IMR-90 (cell line): Measurements from ENCODE around the gene MSI2. TPM values are rescaled to one million over a fixed set of nuclear protein-coding genes. Genes with fewer than 3 reads are reported as not detected.

Experiments
- ATAC-seq: fragments of 200-7000 bp; cut with Tn5 transposase; 2 replicates; pipeline ENCODE4 v1.9.1; 2020; ENCODE audit warnings: low read depth, mild to moderate bottlenecking, moderate library complexity
- BruUV-seq: library from RNA; stranded (reverse); fragments of 400-500 nt; replicated peaks from 2 replicates; lab custom pipeline; 2021; lab: Mats Ljungman, UMichigan
- CTCF ChIA-PET: fragments of 300-600 bp; formaldehyde crosslinking; extraction: SDS; loops from one replicate; lab custom pipeline; 2021; ENCODE audit warnings: antibody characterized with exemption; lab: Yijun Ruan, JAX
- POLR2A ChIA-PET: fragments of 300-600 bp; sonication (Branson Sonifier 250); formaldehyde crosslinking; loops from one replicate; lab custom pipeline; 2022; ENCODE audit warnings: antibody characterized with exemption; ENCODE audit not compliant: unreplicated experiment; lab: Charles Lee
- DNase-seq: peaks from one replicate; pipeline ENCODE4 v3.0.0; 2013
- H2AFZ ChIP-seq: replicated peaks from 2 replicates; pipeline ENCODE3; 2013; ENCODE audit warnings: low read length, mild to moderate bottlenecking; ENCODE audit not compliant: poor library complexity
- H2AK5ac ChIP-seq: 2 replicates; pipeline ENCODE4 v1.6.1; 2013; ENCODE audit warnings: low read depth, low read length, inconsistent platforms
- H2AK9ac ChIP-seq: replicated peaks from 2 replicates; pipeline ENCODE3; 2013; ENCODE audit warnings: mild to moderate bottlenecking, low read depth, low read length, moderate library complexity; ENCODE audit not compliant: poor library complexity
- H2BK120ac ChIP-seq: 2 replicates; pipeline ENCODE4 v1.6.1; 2013; ENCODE audit warnings: low read depth, low read length, inconsistent platforms
- H2BK15ac ChIP-seq: 3 replicates; pipeline ENCODE4 v1.6.1; 2013; ENCODE audit warnings: low read depth, low read length, inconsistent platforms
- H2BK20ac ChIP-seq: 2 replicates; pipeline ENCODE4 v1.6.1; 2013; ENCODE audit warnings: low read depth, mild to moderate bottlenecking, inconsistent platforms, low read length, moderate library complexity
- H2BK5ac ChIP-seq: 2 replicates; pipeline ENCODE4 v1.6.1; 2013; ENCODE audit warnings: mild to moderate bottlenecking, low read depth, low read length, inconsistent platforms; ENCODE audit not compliant: poor library complexity, severe bottlenecking
- H3K14ac ChIP-seq: replicated peaks from 2 replicates; pipeline ENCODE4 v1.6.1; 2013; ENCODE audit warnings: low read depth, low read length, inconsistent platforms
- H3K18ac ChIP-seq: 2 replicates; pipeline ENCODE4 v1.6.1; 2013; ENCODE audit warnings: low read depth, low read length, control low read depth
- H3K23ac ChIP-seq: 2 replicates; pipeline ENCODE4 v1.6.1; 2013; ENCODE audit warnings: low read depth, low read length, inconsistent platforms
- H3K27ac ChIP-seq: 2 replicates; pipeline ENCODE4 v1.5.1; 2013; ENCODE audit warnings: mild to moderate bottlenecking, control low read depth, low read length; ENCODE audit not compliant: insufficient read depth
- H3K27me3 ChIP-seq: 2 replicates; pipeline ENCODE4 v1.6.1; 2013; ENCODE audit warnings: low read length; ENCODE audit not compliant: control insufficient read depth, insufficient read depth
- H3K36me3 ChIP-seq: 2 replicates; pipeline ENCODE4 v1.6.1; 2013; ENCODE audit warnings: low read length, mixed read lengths; ENCODE audit not compliant: control insufficient read depth, insufficient read depth
- H3K4ac ChIP-seq: 2 replicates; pipeline ENCODE4 v1.6.1; 2013; ENCODE audit warnings: low read depth, low read length, inconsistent platforms
- H3K4me1 ChIP-seq: 2 replicates; pipeline ENCODE4 v1.6.1; 2013; ENCODE audit warnings: low read length, mixed read lengths; ENCODE audit not compliant: control insufficient read depth, insufficient read depth
- H3K4me2 ChIP-seq: 2 replicates; pipeline ENCODE4 v1.6.1; 2013; ENCODE audit warnings: low read depth, mild to moderate bottlenecking, control low read depth, low read length, moderate library complexity
- H3K4me3 ChIP-seq: 2 replicates; pipeline ENCODE4 v1.5.1; 2013; ENCODE audit warnings: low read depth, mild to moderate bottlenecking, control low read depth, low read length, moderate library complexity; ENCODE audit not compliant: insufficient read depth
- H3K56ac ChIP-seq: 2 replicates; pipeline ENCODE4 v1.6.1; 2013; ENCODE audit warnings: low read length, inconsistent platforms; ENCODE audit not compliant: insufficient read depth; ENCODE audit errors: extremely low read depth
- H3K79me1 ChIP-seq, 2 experiments: 2 replicates each; pipeline ENCODE4 v1.6.1; 2013; ENCODE audit warnings: low read length in 2 of 2, inconsistent platforms in 1 of 2, low read depth in 1 of 2
- H3K9ac ChIP-seq: 2 replicates; pipeline ENCODE4 v1.6.1; 2013; ENCODE audit warnings: low read depth, low read length, control low read depth
- H3K9me1 ChIP-seq: 2 replicates; pipeline ENCODE4 v1.6.1; 2013; ENCODE audit warnings: low read length, inconsistent platforms; ENCODE audit not compliant: insufficient read depth
- H3K9me3 ChIP-seq: 2 replicates; pipeline ENCODE4 v1.6.1; 2013; ENCODE audit warnings: low read length; ENCODE audit not compliant: control insufficient read depth, insufficient read depth
- H4K20me1 ChIP-seq: 2 replicates; pipeline ENCODE4 v1.6.1; 2013; ENCODE audit warnings: low read length, inconsistent platforms; ENCODE audit not compliant: insufficient read depth
- H4K5ac ChIP-seq: 2 replicates; pipeline ENCODE4 v1.6.1; 2013; ENCODE audit warnings: mild to moderate bottlenecking, low read depth, low read length, control low read depth
- H4K8ac ChIP-seq, 2 experiments: 2 replicates each; pipeline ENCODE4 v1.6.1; 2013; ENCODE audit warnings: low read depth in 2 of 2, low read length in 2 of 2, control low read depth in 1 of 2, inconsistent platforms in 1 of 2
- H4K91ac ChIP-seq: 2 replicates; pipeline ENCODE4 v1.6.1; 2013; ENCODE audit warnings: low read depth, low read length, inconsistent platforms; ENCODE audit not compliant: insufficient read depth
- CHD1 ChIP-seq: IDR thresholded peaks from 2 replicates; pipeline ENCODE4 v1.6.1; 2012; ENCODE audit warnings: low read depth, low read length, improper control_type of control experiment
- CTCF ChIP-seq: conservative IDR thresholded peaks from 2 replicates; pipeline ENCODE4 v1.5.1; 2012; ENCODE audit warnings: mild to moderate bottlenecking, low read depth, low read length, improper control_type of control experiment
- ELK1 ChIP-seq: fragments of 150-350 bp; IDR thresholded peaks from 2 replicates; pipeline ENCODE4 v1.6.1; 2016; ENCODE audit warnings: low read depth, mild to moderate bottlenecking, low read length, moderate library complexity, borderline replicate concordance
- MAFK ChIP-seq: IDR thresholded peaks from 2 replicates; pipeline ENCODE4 v1.6.1; 2012; ENCODE audit warnings: low read depth, low read length, improper control_type of control experiment
- MAZ ChIP-seq: IDR thresholded peaks from 2 replicates; pipeline ENCODE4 v1.6.1; 2012; ENCODE audit warnings: low read depth, mild to moderate bottlenecking, low read length, improper control_type of control experiment, moderate library complexity, borderline replicate concordance
- NFE2L2 ChIP-seq: fragments of 150-350 bp; IDR thresholded peaks from 2 replicates; pipeline ENCODE4 v1.6.1; 2016; ENCODE audit warnings: low read depth, mild to moderate bottlenecking, low read length
- POLR2A ChIP-seq: IDR thresholded peaks from 2 replicates; pipeline ENCODE4 v1.6.1; 2012; ENCODE audit warnings: mild to moderate bottlenecking, low read depth, low read length
- RAD21 ChIP-seq: IDR thresholded peaks from 2 replicates; pipeline ENCODE4 v1.6.1; 2012; ENCODE audit warnings: low read length, improper control_type of control experiment
- RFX5 ChIP-seq: IDR thresholded peaks from 2 replicates; pipeline ENCODE4 v1.8.0; 2012; ENCODE audit warnings: low read depth, mild to moderate bottlenecking, low read length, moderate library complexity
- USF2 ChIP-seq: fragments of 150-350 bp; IDR thresholded peaks from 2 replicates; pipeline ENCODE4 v1.6.1; 2017; ENCODE audit warnings: mild to moderate bottlenecking, antibody characterized with exemption, low read length, low read depth
- WGBS, 2 experiments: methylation state at CpG; one replicate each; pipeline versions ENCODE4 v1.1.5 to v1.1.7; 2013; ENCODE audit warnings: missing lambda C conversion rate in 2 of 2; ENCODE audit not compliant: insufficient read length in 1 of 2; ENCODE audit errors: extremely low coverage in 2 of 2; 5-methylcytosine and 5-hydroxymethylcytosine counted together
- dilution Hi-C: fragments of 300-500 bp; cut with HindIII; formaldehyde crosslinking; loops from one replicate; pipeline ENCODE4 v1.14.3; 2018; ENCODE audit warnings: low sequenced_read_pairs; ENCODE audit not compliant: unreplicated experiment
- in situ Hi-C: fragments of 300-500 bp; cut with MboI; formaldehyde crosslinking; loops from 3 replicates; pipeline ENCODE4 v1.14.3; 2019; ENCODE audit warnings: low sequenced_read_pairs, inconsistent platforms, mixed read lengths
- intact Hi-C: fragments of 100-400 bp; cut with micrococcal nuclease; formaldehyde crosslinking; loops from 2 replicates; pipeline ENCODE4 v1.10.0; 2022
- polyA plus RNA-seq, 3 experiments: library from polyadenylated mRNA; depleted of rRNA; stranded (reverse); fragments of >200 nt; gene quantifications; 2 replicates each; pipeline ENCODE4 v1.2.3, GENCODE V29; 2012; ENCODE audit warnings: low replicate concordance in 1 of 3
- total RNA-seq: library from RNA; depleted of rRNA; stranded (reverse); fragments of >200 nt; gene quantifications from 2 replicates; pipeline ENCODE4 v1.2.3, GENCODE V29; 2012

Gene MSI2
- total and polyA plus RNA-seq, 2 of the 4 experiments (the other 2 are of a cell fraction), result 13.0 to 16.0 TPM

GRCh38 chr17:57404795-57405490, 148.6 kb downstream of the MSI2 start:
- peaks cover 12% of the 10 kb centered on the region for H3K4me1 ChIP-seq
- peaks cover 8% of the 10 kb centered on the region; the same call in 1 of the 2 replicates for H3K36me3 ChIP-seq
- H4K91ac ChIP-seq, result no peak overlapping the region
- no peak for ATAC-seq
- H2AFZ ChIP-seq, result no peak overlapping the region
- in situ Hi-C loops, result no loop called here
- peaks cover 17% of the 10 kb centered on the region for H3K9me1 ChIP-seq
- 0 out of 2 replicates have a peak overlapping the region, but pooled peaks have one; percentile 56 for H2AK5ac ChIP-seq
- H3K27me3 ChIP-seq, result no peaks in the 10 kb centered on the region
- no peak overlapping the region for H3K23ac ChIP-seq
- H3K56ac ChIP-seq, result no peak overlapping the region
- no peak for TF ChIP-seq CTCF
- TF ChIP-seq ELK1, result no peak
- TF ChIP-seq MAZ, result no peak
- TF ChIP-seq NFE2L2, result no peak
- no peak for TF ChIP-seq MAFK
- no peak for TF ChIP-seq POLR2A
- TF ChIP-seq CHD1, result no peak
- no peak for TF ChIP-seq USF2
- no peak for TF ChIP-seq RAD21
- TF ChIP-seq RFX5, result no peak
- H3K18ac ChIP-seq, result no peak overlapping the region
- H3K27ac ChIP-seq, result no peak overlapping the region
- H2BK120ac ChIP-seq, result no peak overlapping the region
- H3K9ac ChIP-seq, result no peak overlapping the region
- no peak overlapping the region for H3K4me3 ChIP-seq
- no peak overlapping the region for H2AK9ac ChIP-seq
- H3K9me3 ChIP-seq, result no peaks in the 10 kb centered on the region
- peaks cover 3% of the 10 kb centered on the region; the same call in 1 of the 2 replicates for H4K20me1 ChIP-seq
- no TSS peak for BruUV-seq
- H3K14ac ChIP-seq, result no peak overlapping the region
- intact Hi-C loops, result no loop called here
- ChIA-PET POLR2A (interaction anchor here (0.6 kb wide), 1 partner anchor 219 kb away, joined by 3 read pairs; no protein-coding TSS in a partner anchor), CTCF (interaction anchor here (1.4 kb wide), 1 partner anchor 162 kb away, joined by 5 read pairs; no protein-coding TSS in a partner anchor)
- H2BK20ac ChIP-seq, result no peak overlapping the region
- H4K8ac ChIP-seq, result no peak overlapping the region
- peak overlapping the region; percentile 17; the same call in 1 of the 2 replicates for H3K4ac ChIP-seq
- no peak overlapping the region for H3K4me2 ChIP-seq
- dilution Hi-C loops, result no loop called here
- no CpG with 5 or more reads among the region's 6 CpGs for WGBS, 2 experiments
- H3K79me1 ChIP-seq, result peaks cover 10 to 27% of the 10 kb centered on the region in 2 experiments; a peak in 3 of 4 replicates
- H2BK5ac ChIP-seq, result no peak overlapping the region
- no peak overlapping the region for H4K5ac ChIP-seq
- DNase-seq, result no peak
- no peak overlapping the region for H2BK15ac ChIP-seq
